T-helper 2 cell treated with Interferon-gamma antibody and Interleukin-4, amounts not matched to agents 100 ng/mL and 5 ng/mL, for 36 hours (primary cell): Measurements from ENCODE around the gene MROH7. TPM values are rescaled to one million over a fixed set of nuclear protein-coding genes. Genes with fewer than 3 reads are reported as not detected.

ENCODE experiments used
- intact Hi-C: fragments of 100-400 bp; cut with micrococcal nuclease; formaldehyde crosslinking; loops from one replicate; pipeline ENCODE4 v1.15.1; 2023
- total RNA-seq: library from RNA; stranded (reverse); gene quantifications from 2 replicates; pipeline ENCODE4 v1.2.3, GENCODE V29; 2022

MROH7 gene
- total RNA-seq, 1 donor from 2014 or later = 0.18 TPM

DNA sequence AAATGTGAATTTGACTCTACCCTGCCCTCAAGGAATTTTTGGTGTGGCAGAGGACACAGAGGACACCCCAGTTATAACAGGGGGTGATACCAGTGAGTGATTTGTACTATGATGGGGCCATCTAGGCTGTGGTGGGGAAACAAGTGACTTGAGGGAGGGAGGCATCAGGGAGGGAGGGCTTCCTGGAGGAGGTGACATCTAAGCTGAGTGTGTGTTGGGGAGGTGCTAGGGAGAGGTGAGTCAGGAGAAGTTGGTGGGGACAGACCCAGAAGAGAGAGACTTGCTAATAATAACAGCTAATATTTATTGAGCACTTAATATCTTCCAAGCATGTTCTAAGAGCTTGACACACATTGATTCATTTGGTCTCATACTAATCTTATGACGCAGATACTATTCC is 54.2 kb downstream of the MROH7 start:
- intact Hi-C loops = no loop called here

DNA sequence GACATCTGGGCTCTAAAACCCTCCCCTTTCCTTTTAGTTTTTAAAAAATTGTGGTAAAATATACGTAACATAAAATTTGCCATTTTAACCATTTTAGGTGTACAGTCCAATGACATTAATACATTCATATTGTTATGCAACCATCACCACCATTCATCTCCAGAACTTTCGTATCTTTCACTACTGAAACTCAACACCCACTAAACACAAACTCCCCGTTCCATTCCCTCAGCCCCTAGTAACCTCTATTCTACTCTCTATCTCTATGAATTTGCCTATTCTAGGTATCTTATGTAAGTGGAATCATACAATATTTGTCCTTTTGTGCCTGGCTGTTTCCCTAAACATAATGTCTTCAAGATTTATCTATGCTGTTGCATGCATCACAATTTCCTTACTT is 54.7 kb downstream of the MROH7 start:
- intact Hi-C loops = no loop called here

DNA sequence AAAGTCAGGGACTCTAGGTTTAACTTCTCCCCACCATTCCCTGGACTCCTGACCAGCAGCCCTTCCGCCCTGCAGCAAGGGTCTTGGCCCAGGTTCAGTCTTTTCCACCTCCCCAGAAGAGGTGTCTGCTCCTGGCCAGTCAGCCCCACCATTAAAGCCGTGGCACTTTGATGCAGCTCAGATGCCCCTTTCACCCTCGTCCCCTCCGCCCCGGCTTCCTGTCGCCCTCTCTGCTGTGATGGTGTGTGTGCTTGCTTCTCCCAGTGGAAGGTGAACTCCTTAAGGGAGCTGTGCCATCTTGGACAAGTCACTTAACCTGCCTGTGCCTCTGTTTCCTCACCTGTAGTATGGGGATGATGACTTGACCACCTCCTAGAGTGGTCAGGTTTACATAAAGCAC is 56.3 kb downstream of the MROH7 start:
- intact Hi-C loops = no loop called here

DNA sequence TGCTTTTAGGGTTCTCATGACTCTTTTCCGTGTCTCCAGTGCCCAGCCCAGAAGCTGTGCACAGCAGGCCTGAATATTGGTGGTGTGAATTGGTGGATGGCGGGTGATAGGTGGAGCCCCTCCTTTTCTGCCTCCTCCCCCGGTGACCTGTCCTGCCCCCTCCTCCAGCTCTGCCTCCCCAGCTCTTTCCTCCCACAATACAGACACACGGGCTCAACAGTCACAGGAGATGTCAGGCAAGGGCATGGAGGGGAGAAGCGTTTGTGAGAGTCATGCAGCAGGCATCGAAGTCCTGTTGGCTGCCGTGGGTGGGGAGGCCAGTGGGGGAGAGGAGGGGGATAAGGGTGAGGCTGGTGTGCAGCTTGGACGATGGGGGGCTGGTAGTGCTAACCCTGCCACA is 56.8 kb downstream of the MROH7 start:
- intact Hi-C loops = no loop called here

- intact Hi-C loops = no loop called here
These were observed 58.4 kb downstream of the MROH7 start for GRCh38 chr1:54699936-54700525.

- intact Hi-C loops = no loop called here
These were observed 59.5 kb downstream of the MROH7 start for GRCh38 chr1:54701066-54701465.

DNA sequence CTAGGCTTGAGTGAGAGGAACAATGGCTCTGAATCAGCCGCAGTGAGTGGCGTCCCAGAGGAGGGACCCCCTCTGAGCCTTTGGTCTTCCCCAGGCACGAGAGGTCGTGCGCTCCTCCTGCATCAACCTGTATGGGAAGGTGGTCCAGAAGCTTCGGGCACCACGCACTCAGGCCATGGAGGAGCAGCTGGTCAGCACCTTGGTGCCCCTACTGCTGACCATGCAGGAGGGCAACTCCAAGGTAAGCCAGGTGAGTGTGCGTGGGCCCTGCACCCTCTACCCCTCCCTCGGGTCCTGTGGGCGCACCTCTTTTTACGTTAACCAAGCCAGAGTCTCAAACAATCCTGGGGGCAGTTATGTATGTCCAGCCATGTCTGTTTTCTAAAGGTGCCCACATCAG is 60.4 kb downstream of the MROH7 start:
- intact Hi-C loops = no loop called here

GRCh38 chr1:54703471-54703870 is 61.9 kb downstream of the MROH7 start:
- intact Hi-C loops = no loop called here

GRCh38 chr1:54705153-54705552 is 63.6 kb downstream of the MROH7 start:
- intact Hi-C loops = no loop called here

- intact Hi-C loops = no loop called here
These were observed 64.8 kb downstream of the MROH7 start for GRCh38 chr1:54706419-54706818.

GRCh38 chr1:54708385-54708784 is 66.8 kb downstream of the MROH7 start:
- intact Hi-C loops = no loop called here

- intact Hi-C loops = no loop called here
These were observed 68.1 kb downstream of the MROH7 start for GRCh38 chr1:54709547-54710292.

- intact Hi-C loops = no loop called here
These were observed 68.8 kb downstream of the MROH7 start for GRCh38 chr1:54710434-54710833.

DNA sequence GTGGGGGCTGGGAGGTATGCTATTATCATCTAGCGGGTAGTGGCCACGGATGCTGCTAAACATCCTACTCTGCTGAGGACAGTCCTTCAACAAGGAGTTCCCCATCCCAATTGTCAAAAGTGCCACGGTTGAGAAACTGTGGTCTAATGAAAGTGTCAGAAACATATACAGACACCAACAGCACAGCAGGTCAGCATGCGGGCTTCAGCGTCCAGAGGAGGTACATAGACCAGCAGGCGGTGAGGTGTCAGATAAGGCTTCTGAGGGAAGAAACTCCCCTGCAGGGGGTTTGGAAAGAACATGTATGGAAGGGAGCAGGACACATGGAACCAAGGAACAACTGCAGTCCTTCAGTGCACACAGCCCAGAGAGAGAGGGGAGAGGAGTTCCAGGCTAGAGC is 69.3 kb downstream of the MROH7 start:
- intact Hi-C loops = no loop called here

- intact Hi-C loops = no loop called here
These were observed 70.0 kb downstream of the MROH7 start for GRCh38 chr1:54711536-54711935.

DNA sequence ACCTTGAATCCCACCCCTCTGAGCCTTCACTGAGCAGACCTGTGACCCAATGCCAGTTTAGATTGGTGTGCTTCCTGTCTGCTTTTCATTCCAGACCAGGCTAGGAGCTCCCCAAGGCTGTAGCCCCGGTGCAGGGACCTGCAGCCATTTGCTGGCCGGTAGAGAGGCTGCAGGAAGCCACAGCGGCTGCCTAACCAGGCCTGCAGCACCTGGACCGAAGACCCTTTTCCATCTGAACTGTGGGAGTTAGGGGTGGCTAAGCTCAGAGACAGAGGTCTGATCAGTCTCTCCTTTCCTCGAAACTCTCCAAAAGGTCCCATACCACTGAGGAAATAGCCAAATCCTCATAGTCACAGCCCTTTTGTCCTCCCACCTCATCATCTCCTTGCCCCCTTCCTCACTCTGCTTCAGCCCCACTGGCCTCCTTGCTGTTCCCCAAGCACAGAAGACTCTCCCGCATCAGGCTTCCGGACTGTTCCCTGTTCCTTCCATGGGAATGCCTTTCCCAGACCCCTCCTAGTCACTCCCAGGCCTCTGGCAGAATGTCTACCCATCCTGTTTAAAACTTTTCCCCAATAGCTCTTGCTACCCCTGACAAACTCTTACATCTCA is 73.4 kb downstream of the MROH7 start:
- intact Hi-C loops = loop anchor here (1.0 to 5.0 kb wide), 6 partner anchors 49 to 768 kb away; partner anchors contain the start of genes IFT25, LRRC42, PARS2 and SSBP3

GRCh38 chr1:54715493-54716298 is 74.1 kb downstream of the MROH7 start, which contains the start of gene TTC4:
Gene TTC4, plus strand, starts transcription at chr1:54715861. Its CDS starts 48 bp downstream, at chr1:54715909.
- intact Hi-C loops = loop anchor here (1.0 to 5.0 kb wide), 6 partner anchors 49 to 768 kb away; partner anchors contain the start of genes IFT25, LRRC42, PARS2 and SSBP3

GRCh38 chr1:54716299-54717047 is 74.9 kb downstream of the MROH7 start:
- intact Hi-C loops = loop anchor here (5.0 kb wide), 3 partner anchors 309 to 769 kb away; partner anchors contain the start of genes IFT25, LRRC42 and SSBP3

- intact Hi-C loops = no loop called here
These were observed 80.1 kb downstream of the MROH7 start for GRCh38 chr1:54721719-54722118.

GRCh38 chr1:54723985-54724384 is 82.4 kb downstream of the MROH7 start:
- intact Hi-C loops = no loop called here

DNA sequence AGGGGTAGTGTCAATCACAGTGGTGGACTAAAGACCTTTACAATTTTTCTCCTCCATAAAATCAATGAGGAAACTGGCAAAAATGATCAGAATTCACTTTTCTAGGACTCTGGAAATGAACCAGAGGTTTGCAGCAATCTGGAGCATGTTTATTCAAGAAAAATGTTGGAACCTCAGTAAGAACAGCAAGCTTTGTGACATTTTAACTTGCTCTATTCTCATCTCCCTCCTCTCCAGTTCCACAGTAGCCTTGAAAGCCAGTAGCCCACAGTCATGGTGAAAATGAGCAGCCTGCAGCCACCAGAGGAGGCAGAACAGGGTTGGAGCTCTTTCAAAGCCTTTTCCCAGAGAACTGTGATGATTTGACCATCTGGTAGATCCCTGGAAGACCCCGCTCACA is 83.2 kb downstream of the MROH7 start:
- intact Hi-C loops = no loop called here
